H9 (cell line): ENCODE data around the gene PUDP. TPM values are rescaled to one million over a fixed set of nuclear protein-coding genes. Genes with fewer than 3 reads are reported as not detected.
"Not testable (repeated sequence)": the region's sequence is repeated elsewhere in the genome, so short reads cannot be mapped to it uniquely, and the experiment has no call there.

Experiments
- DNase-seq: peaks from one replicate; pipeline ENCODE4 v3.0.0-alpha.2; 2017
- H2AFZ ChIP-seq: one replicate; pipeline ENCODE4 v1.6.1; 2013; ENCODE audit warnings: mild to moderate bottlenecking, low read length, control low read depth, moderate library complexity
- H2AK5ac ChIP-seq: 2 replicates; pipeline ENCODE4 v1.6.1; 2013; ENCODE audit warnings: low read length, control low read depth, mixed read lengths; ENCODE audit not compliant: insufficient read length
- H2BK120ac ChIP-seq: one replicate; pipeline ENCODE4 v1.6.1; 2013; ENCODE audit warnings: low read depth, mild to moderate bottlenecking, low read length, control low read depth, inconsistent platforms; ENCODE audit not compliant: poor library complexity, severe bottlenecking
- H2BK12ac ChIP-seq: 2 replicates; pipeline ENCODE4 v1.6.1; 2013; ENCODE audit warnings: low read length, control low read depth, mixed read lengths, low read depth; ENCODE audit not compliant: insufficient read length
- H2BK15ac ChIP-seq: 2 replicates; pipeline ENCODE4 v1.6.1; 2013; ENCODE audit warnings: low read depth, low read length, control low read depth
- H2BK20ac ChIP-seq: one replicate; pipeline ENCODE4 v1.6.1; 2013; ENCODE audit warnings: low read depth, mild to moderate bottlenecking, low read length, control low read depth, inconsistent platforms; ENCODE audit not compliant: poor library complexity, severe bottlenecking
- H2BK5ac ChIP-seq: 2 replicates; pipeline ENCODE4 v1.6.1; 2013; ENCODE audit warnings: low read length, control low read depth, mixed read lengths; ENCODE audit not compliant: insufficient read length
- H3K14ac ChIP-seq: 2 replicates; pipeline ENCODE4 v1.6.1; 2013; ENCODE audit warnings: low read length, control low read depth; ENCODE audit not compliant: insufficient read depth
- H3K18ac ChIP-seq: 2 replicates; pipeline ENCODE4 v1.6.1; 2013; ENCODE audit warnings: low read depth, mild to moderate bottlenecking, mixed read lengths, low read length, control low read depth; ENCODE audit not compliant: insufficient read length
- H3K23ac ChIP-seq: 2 replicates; pipeline ENCODE4 v1.6.1; 2013; ENCODE audit warnings: low read length, control low read depth, mixed read lengths, low read depth; ENCODE audit not compliant: insufficient read length
- H3K23me2 ChIP-seq: 2 replicates; pipeline ENCODE4 v1.6.1; 2013; ENCODE audit warnings: low read depth, mild to moderate bottlenecking, mixed read lengths, low read length, control low read depth; ENCODE audit not compliant: insufficient read length, poor library complexity, severe bottlenecking
- H3K27ac ChIP-seq: 2 replicates; pipeline ENCODE4 v1.5.1; 2013; ENCODE audit warnings: low read length, control low read depth, mixed read lengths, low read depth; ENCODE audit not compliant: insufficient read length
- H3K27me3 ChIP-seq: 2 replicates; pipeline ENCODE4 v1.6.1; 2013; ENCODE audit warnings: low read length, control low read depth, inconsistent platforms; ENCODE audit not compliant: insufficient read depth
- H3K4ac ChIP-seq: 2 replicates; pipeline ENCODE4 v1.6.1; 2013; ENCODE audit warnings: low read depth, mild to moderate bottlenecking, control low read depth, inconsistent platforms, low read length, moderate library complexity
- H3K4me1 ChIP-seq: 2 replicates; pipeline ENCODE4 v1.6.1; 2013; ENCODE audit warnings: low read length, control low read depth, inconsistent platforms; ENCODE audit not compliant: insufficient read depth
- H3K4me2 ChIP-seq: 2 replicates; pipeline ENCODE4 v1.6.1; 2013; ENCODE audit warnings: low read length, control low read depth, mixed read lengths; ENCODE audit not compliant: insufficient read length, insufficient read depth
- H3K56ac ChIP-seq: 2 replicates; pipeline ENCODE4 v1.6.1; 2013; ENCODE audit warnings: low read depth, mild to moderate bottlenecking, mixed read lengths, low read length, control low read depth; ENCODE audit not compliant: insufficient read length
- H3K79me1 ChIP-seq: 2 replicates; pipeline ENCODE4 v1.6.1; 2013; ENCODE audit warnings: low read depth, mild to moderate bottlenecking, moderate library complexity, low read length, control low read depth, inconsistent platforms; ENCODE audit not compliant: insufficient read depth, poor library complexity, severe bottlenecking
- H3K79me2 ChIP-seq: 2 replicates; pipeline ENCODE4 v1.6.1; 2013; ENCODE audit warnings: low read length, control low read depth, inconsistent platforms; ENCODE audit not compliant: insufficient read depth
- H3K9ac ChIP-seq: 2 replicates; pipeline ENCODE4 v1.6.1; 2013; ENCODE audit warnings: low read length, control low read depth, mixed read lengths; ENCODE audit not compliant: insufficient read length; ENCODE audit errors: extremely low read depth
- H3K9me3 ChIP-seq: one replicate; pipeline ENCODE4 v1.6.1; 2013; ENCODE audit warnings: low read depth, low read length, inconsistent platforms; ENCODE audit not compliant: control insufficient read depth
- H3T11ph ChIP-seq: one replicate; pipeline ENCODE4 v1.6.1; 2013; ENCODE audit warnings: mild to moderate bottlenecking, low read length, control low read depth, inconsistent platforms
- H4K20me1 ChIP-seq: one replicate; pipeline ENCODE4 v1.6.1; 2013; ENCODE audit not compliant: control insufficient read depth, insufficient read length, insufficient read depth
- H4K5ac ChIP-seq: 2 replicates; pipeline ENCODE4 v1.6.1; 2013; ENCODE audit warnings: low read depth, mild to moderate bottlenecking, mixed read lengths, low read length, control low read depth; ENCODE audit not compliant: insufficient read length
- H4K8ac ChIP-seq: replicated peaks from 2 replicates; pipeline ENCODE4 v1.6.1; 2013; ENCODE audit warnings: low read length, control low read depth, mixed read lengths, low read depth; ENCODE audit not compliant: insufficient read length
- H4K91ac ChIP-seq: 2 replicates; pipeline ENCODE4 v1.6.1; 2013; ENCODE audit warnings: low read depth, mild to moderate bottlenecking, moderate library complexity, mixed read lengths, low read length, control low read depth; ENCODE audit not compliant: insufficient read length
- H3K27ac Mint-ChIP-seq, 3 experiments: 2 replicates in 2 of 3; 3 replicates in 1 of 3; pipeline ENCODE4 v1.8.0; 2020 to 2021; ENCODE audit warnings: mixed read lengths in 3 of 3, mild to moderate bottlenecking in 1 of 3, moderate library complexity in 1 of 3
- H3K27me3 Mint-ChIP-seq: 2 replicates; pipeline ENCODE4 v1.8.0; 2021; ENCODE audit warnings: low read depth, mild to moderate bottlenecking, moderate library complexity, mixed read lengths
- H3K36me3 Mint-ChIP-seq, 3 experiments: 2 replicates in 2 of 3; 3 replicates in 1 of 3; pipeline ENCODE4 v1.8.0; 2020 to 2021; ENCODE audit warnings: low read depth in 3 of 3, mixed read lengths in 3 of 3; ENCODE audit not compliant: insufficient read depth in 1 of 3
- H3K4me1 Mint-ChIP-seq, 2 experiments: 2 replicates each; pipeline ENCODE4 v1.8.0; 2020; ENCODE audit warnings: mixed read lengths in 2 of 2
- H3K4me3 Mint-ChIP-seq, 2 experiments: 2 replicates in 1 of 2; 3 replicates in 1 of 2; pipeline ENCODE4 v1.8.0; 2020 to 2021; ENCODE audit warnings: mild to moderate bottlenecking in 2 of 2, mixed read lengths in 2 of 2, moderate library complexity in 1 of 2
- H3K9me3 Mint-ChIP-seq, 2 experiments: 2 replicates in 1 of 2; 3 replicates in 1 of 2; pipeline ENCODE4 v1.8.0; 2020; ENCODE audit warnings: mild to moderate bottlenecking in 2 of 2, mixed read lengths in 2 of 2, moderate library complexity in 1 of 2
- WGBS: extraction: QIAGEN DNeasy Blood & Tissue Kit; methylation state at CpG from one replicate; pipeline ENCODE4 v1.1.7; 2013; ENCODE audit warnings: missing lambda C conversion rate, low lambda C conversion rate, mixed read lengths; ENCODE audit not compliant: insufficient read length; ENCODE audit errors: extremely low coverage; 5-methylcytosine and 5-hydroxymethylcytosine counted together
- total RNA-seq: library from RNA; stranded (reverse); gene quantifications from 2 replicates; pipeline ENCODE4 v1.2.1, GENCODE V29; 2021
- TF ChIP-seq, protein P1 (sequence below): fragments of 200-600 bp; sonication (generic); conservative IDR thresholded peaks from 3 replicates; pipeline ENCODE4 v1.8.0; 2021; ENCODE audit warnings: antibody characterized with exemption, mild to moderate bottlenecking

The PUDP gene
- total RNA-seq, 1 experiment from 2014 or later = 46.3 TPM

DNA sequence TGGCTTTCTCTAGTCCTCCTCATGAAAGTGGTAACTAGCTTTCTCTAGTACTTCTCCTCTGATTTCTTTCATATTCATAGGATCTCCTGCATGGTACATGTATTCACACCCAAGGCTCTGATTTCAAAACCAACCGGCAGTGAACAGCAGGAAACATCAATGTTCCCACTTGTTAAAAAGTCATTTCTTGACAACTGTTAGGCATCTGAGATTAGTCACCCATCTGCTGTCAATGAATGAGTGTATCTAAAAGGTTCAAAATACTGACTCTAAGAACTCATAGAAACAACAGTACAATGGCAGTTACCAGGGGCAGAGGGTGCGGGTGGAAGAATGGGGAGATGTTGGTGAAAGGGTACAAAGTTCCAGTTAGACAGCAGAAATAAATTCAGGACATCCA lies 31.5 kb upstream of the PUDP start:
- Histone ChIP-seq H3K4ac (no peak overlapping the region), H3K27ac (no peak overlapping the region), H4K5ac (no peak overlapping the region), H3K79me1 (no peaks in the 10 kb centered on the region), H2BK15ac (no peak overlapping the region), H4K20me1 (no peaks in the 10 kb centered on the region), H2BK5ac (no peak overlapping the region), H3K9me3 (no peaks in the 10 kb centered on the region), H4K8ac (no peak overlapping the region), H3K56ac (no peak overlapping the region), H3K4me1 (no peaks in the 10 kb centered on the region), H3K9ac (no peak overlapping the region), H3K18ac (no peak overlapping the region), H3K23ac (no peak overlapping the region), H3K14ac (no peak overlapping the region), H2BK120ac (no peak overlapping the region), H4K91ac (no peak overlapping the region), H3K27me3 (no peaks in the 10 kb centered on the region), H2AK5ac (no peak overlapping the region), H3K4me2 (no peak overlapping the region), H3K23me2 (no peaks in the 10 kb centered on the region), H2AFZ (no peak overlapping the region), H3K79me2 (no peaks in the 10 kb centered on the region), H2BK20ac (no peak overlapping the region), H2BK12ac (no peak overlapping the region), H3T11ph (no peak overlapping the region)
- Mint-ChIP-seq H3K27ac (no peak overlapping the region), H3K36me3 (no peaks in the 10 kb centered on the region), H3K4me3 (no peak overlapping the region), H3K4me1 (peaks cover 2 to 3% of the 10 kb centered on the region in 2 experiments; a peak in 2 of 4 replicates), H3K9me3 (no peaks in the 10 kb centered on the region), H3K27me3 (no peaks in the 10 kb centered on the region; the same call in 1 of the 2 replicates)
- DNase-seq = no peak
- TF ChIP-seq, protein P1, sequence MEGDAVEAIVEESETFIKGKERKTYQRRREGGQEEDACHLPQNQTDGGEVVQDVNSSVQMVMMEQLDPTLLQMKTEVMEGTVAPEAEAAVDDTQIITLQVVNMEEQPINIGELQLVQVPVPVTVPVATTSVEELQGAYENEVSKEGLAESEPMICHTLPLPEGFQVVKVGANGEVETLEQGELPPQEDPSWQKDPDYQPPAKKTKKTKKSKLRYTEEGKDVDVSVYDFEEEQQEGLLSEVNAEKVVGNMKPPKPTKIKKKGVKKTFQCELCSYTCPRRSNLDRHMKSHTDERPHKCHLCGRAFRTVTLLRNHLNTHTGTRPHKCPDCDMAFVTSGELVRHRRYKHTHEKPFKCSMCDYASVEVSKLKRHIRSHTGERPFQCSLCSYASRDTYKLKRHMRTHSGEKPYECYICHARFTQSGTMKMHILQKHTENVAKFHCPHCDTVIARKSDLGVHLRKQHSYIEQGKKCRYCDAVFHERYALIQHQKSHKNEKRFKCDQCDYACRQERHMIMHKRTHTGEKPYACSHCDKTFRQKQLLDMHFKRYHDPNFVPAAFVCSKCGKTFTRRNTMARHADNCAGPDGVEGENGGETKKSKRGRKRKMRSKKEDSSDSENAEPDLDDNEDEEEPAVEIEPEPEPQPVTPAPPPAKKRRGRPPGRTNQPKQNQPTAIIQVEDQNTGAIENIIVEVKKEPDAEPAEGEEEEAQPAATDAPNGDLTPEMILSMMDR = no peak
- no CpG with 5 or more reads among the region's 2 CpGs for WGBS

GRCh38 chrX:7178859-7179258 lies 30.9 kb upstream of the PUDP start:
- H3K56ac ChIP-seq, H3K14ac ChIP-seq, H2AK5ac ChIP-seq, H3T11ph ChIP-seq, H2AFZ ChIP-seq, DNase-seq, H3K27ac Mint-ChIP-seq, H3K4ac ChIP-seq, H3K23me2 ChIP-seq, H2BK20ac ChIP-seq, H4K8ac ChIP-seq, H3K18ac ChIP-seq, H2BK120ac ChIP-seq, H2BK15ac ChIP-seq, H3K9ac ChIP-seq, H3K23ac ChIP-seq, H3K9me3 ChIP-seq, H3K9me3 Mint-ChIP-seq, H2BK5ac ChIP-seq, H3K27me3 ChIP-seq, H2BK12ac ChIP-seq, H4K20me1 ChIP-seq, H4K5ac ChIP-seq, H3K4me2 ChIP-seq, H3K27ac ChIP-seq, H3K4me1 ChIP-seq, H3K79me2 ChIP-seq, H3K4me1 Mint-ChIP-seq, H3K36me3 Mint-ChIP-seq, H3K79me1 ChIP-seq, H3K27me3 Mint-ChIP-seq, H3K4me3 Mint-ChIP-seq, H4K91ac ChIP-seq: not testable (repeated sequence)
- WGBS = no CpG with 5 or more reads among the region's 2 CpGs
